Stimulated activated CD8-positive, alpha-beta memory T cell treated with anti-CD3 and anti-CD28 coated beads, Interleukin-12 subunit alpha, Interleukin-12 subunit beta, amount 100 ng/mL, for 4 hours (primary cell): Measurements from ENCODE around the gene ATP2C1.
A peak's percentile ranks its signal among the peaks of the same experiment; 100 is the strongest.
"Not testable (repeated sequence)": the region's sequence is repeated elsewhere in the genome, so short reads cannot be mapped to it uniquely, and the experiment has no call there.

Experiments used
- DNase-seq: peaks from one replicate; pipeline ENCODE4 v3.0.0-alpha.2; 2020; ENCODE audit warnings: low read depth

Gene ATP2C1

GRCh38 chr3:130981469-130981868 lies 87.6 kb downstream of the ATP2C1 start:
- no peak for DNase-seq

GRCh38 chr3:130990282-130990681 lies 96.4 kb downstream of the ATP2C1 start:
- DNase-seq: no peak

GRCh38 chr3:130991126-130991525 lies 97.2 kb downstream of the ATP2C1 start:
- DNase-seq: no peak

GRCh38 chr3:130992344-130992743 lies 98.5 kb downstream of the ATP2C1 start:
- no peak for DNase-seq

GRCh38 chr3:130997289-130997688 lies 103.4 kb downstream of the ATP2C1 start:
- DNase-seq: no peak

- no peak for DNase-seq
These were observed 107.2 kb downstream of the ATP2C1 start for GRCh38 chr3:131001071-131001470.

- DNase-seq: no peak
These were observed 110.7 kb downstream of the ATP2C1 start for GRCh38 chr3:131004603-131005002.

GRCh38 chr3:131007256-131007655 lies 113.4 kb downstream of the ATP2C1 start:
- no peak for DNase-seq

- no peak for DNase-seq
These were observed 113.9 kb downstream of the ATP2C1 start for GRCh38 chr3:131007782-131008181.

GRCh38 chr3:131008326-131008725 lies 114.4 kb downstream of the ATP2C1 start:
- DNase-seq: no peak

GRCh38 chr3:131009698-131010097 lies 115.8 kb downstream of the ATP2C1 start:
- DNase-seq: no peak

GRCh38 chr3:131018970-131019369 lies 125.1 kb downstream of the ATP2C1 start:
- no peak for DNase-seq

- DNase-seq: no peak
These were observed 126.3 kb downstream of the ATP2C1 start for GRCh38 chr3:131020122-131020693.

- DNase-seq: no peak
These were observed 131.7 kb downstream of the ATP2C1 start for GRCh38 chr3:131025539-131025938.

GRCh38 chr3:131026321-131027151 lies 132.7 kb downstream of the ATP2C1 start, which contains the start of the genes ASTE1 and NEK11:
ASTE1 (minus strand) TSS chr3:131026825; CDS start chr3:131025306, 1,519 bp downstream.
NEK11 (plus strand) TSS chr3:131026877; CDS start chr3:131029709, 2,832 bp downstream.
- peak; percentile 86 for DNase-seq

GRCh38 chr3:131028844-131029243 lies 135.0 kb downstream of the ATP2C1 start:
- no peak for DNase-seq

GRCh38 chr3:131031660-131032059 lies 137.8 kb downstream of the ATP2C1 start:
- no peak for DNase-seq

GRCh38 chr3:131033480-131034080 lies 139.7 kb downstream of the ATP2C1 start:
- no peak for DNase-seq

GRCh38 chr3:131036200-131036816 lies 142.4 kb downstream of the ATP2C1 start:
- no peak for DNase-seq

- DNase-seq: no peak
These were observed 143.1 kb downstream of the ATP2C1 start for GRCh38 chr3:131036986-131037385.

- DNase-seq: no peak
These were observed 144.4 kb downstream of the ATP2C1 start for GRCh38 chr3:131038326-131038725.

GRCh38 chr3:131042271-131042985 lies 148.5 kb downstream of the ATP2C1 start:
- not testable (repeated sequence) for DNase-seq
